IMR-90 (cell line): ENCODE results near the gene PRPH2. TPM values are rescaled to one million over a fixed set of nuclear protein-coding genes. Genes with fewer than 3 reads are reported as not detected.

ENCODE experiments used
- ATAC-seq: fragments of 200-7000 bp; cut with Tn5 transposase; 2 replicates; pipeline ENCODE4 v1.9.1; 2020; ENCODE audit warnings: low read depth, mild to moderate bottlenecking, moderate library complexity
- BruUV-seq: library from RNA; stranded (reverse); fragments of 400-500 nt; replicated peaks from 2 replicates; lab custom pipeline; 2021; lab: Mats Ljungman, UMichigan
- CTCF ChIA-PET: fragments of 300-600 bp; formaldehyde crosslinking; extraction: SDS; loops from one replicate; lab custom pipeline; 2021; ENCODE audit warnings: antibody characterized with exemption; lab: Yijun Ruan, JAX
- POLR2A ChIA-PET: fragments of 300-600 bp; sonication (Branson Sonifier 250); formaldehyde crosslinking; loops from one replicate; lab custom pipeline; 2022; ENCODE audit warnings: antibody characterized with exemption; ENCODE audit not compliant: unreplicated experiment; lab: Charles Lee
- DNase-seq: peaks from one replicate; pipeline ENCODE4 v3.0.0; 2013
- H2AFZ ChIP-seq: replicated peaks from 2 replicates; pipeline ENCODE3; 2013; ENCODE audit warnings: low read length, mild to moderate bottlenecking; ENCODE audit not compliant: poor library complexity
- H2AK5ac ChIP-seq: 2 replicates; pipeline ENCODE4 v1.6.1; 2013; ENCODE audit warnings: low read depth, low read length, inconsistent platforms
- H2AK9ac ChIP-seq: replicated peaks from 2 replicates; pipeline ENCODE3; 2013; ENCODE audit warnings: mild to moderate bottlenecking, low read depth, low read length, moderate library complexity; ENCODE audit not compliant: poor library complexity
- H2BK120ac ChIP-seq: 2 replicates; pipeline ENCODE4 v1.6.1; 2013; ENCODE audit warnings: low read depth, low read length, inconsistent platforms
- H2BK15ac ChIP-seq: 3 replicates; pipeline ENCODE4 v1.6.1; 2013; ENCODE audit warnings: low read depth, low read length, inconsistent platforms
- H2BK20ac ChIP-seq: 2 replicates; pipeline ENCODE4 v1.6.1; 2013; ENCODE audit warnings: low read depth, mild to moderate bottlenecking, inconsistent platforms, low read length, moderate library complexity
- H2BK5ac ChIP-seq: 2 replicates; pipeline ENCODE4 v1.6.1; 2013; ENCODE audit warnings: mild to moderate bottlenecking, low read depth, low read length, inconsistent platforms; ENCODE audit not compliant: poor library complexity, severe bottlenecking
- H3K14ac ChIP-seq: replicated peaks from 2 replicates; pipeline ENCODE4 v1.6.1; 2013; ENCODE audit warnings: low read depth, low read length, inconsistent platforms
- H3K18ac ChIP-seq: 2 replicates; pipeline ENCODE4 v1.6.1; 2013; ENCODE audit warnings: low read depth, low read length, control low read depth
- H3K23ac ChIP-seq: 2 replicates; pipeline ENCODE4 v1.6.1; 2013; ENCODE audit warnings: low read depth, low read length, inconsistent platforms
- H3K27ac ChIP-seq: 2 replicates; pipeline ENCODE4 v1.5.1; 2013; ENCODE audit warnings: mild to moderate bottlenecking, control low read depth, low read length; ENCODE audit not compliant: insufficient read depth
- H3K27me3 ChIP-seq: 2 replicates; pipeline ENCODE4 v1.6.1; 2013; ENCODE audit warnings: low read length; ENCODE audit not compliant: control insufficient read depth, insufficient read depth
- H3K36me3 ChIP-seq: 2 replicates; pipeline ENCODE4 v1.6.1; 2013; ENCODE audit warnings: low read length, mixed read lengths; ENCODE audit not compliant: control insufficient read depth, insufficient read depth
- H3K4ac ChIP-seq: 2 replicates; pipeline ENCODE4 v1.6.1; 2013; ENCODE audit warnings: low read depth, low read length, inconsistent platforms
- H3K4me1 ChIP-seq: 2 replicates; pipeline ENCODE4 v1.6.1; 2013; ENCODE audit warnings: low read length, mixed read lengths; ENCODE audit not compliant: control insufficient read depth, insufficient read depth
- H3K4me2 ChIP-seq: 2 replicates; pipeline ENCODE4 v1.6.1; 2013; ENCODE audit warnings: low read depth, mild to moderate bottlenecking, control low read depth, low read length, moderate library complexity
- H3K4me3 ChIP-seq: 2 replicates; pipeline ENCODE4 v1.5.1; 2013; ENCODE audit warnings: low read depth, mild to moderate bottlenecking, control low read depth, low read length, moderate library complexity; ENCODE audit not compliant: insufficient read depth
- H3K56ac ChIP-seq: 2 replicates; pipeline ENCODE4 v1.6.1; 2013; ENCODE audit warnings: low read length, inconsistent platforms; ENCODE audit not compliant: insufficient read depth; ENCODE audit errors: extremely low read depth
- H3K79me1 ChIP-seq, 2 experiments: 2 replicates each; pipeline ENCODE4 v1.6.1; 2013; ENCODE audit warnings: low read length in 2 of 2, inconsistent platforms in 1 of 2, low read depth in 1 of 2
- H3K9ac ChIP-seq: 2 replicates; pipeline ENCODE4 v1.6.1; 2013; ENCODE audit warnings: low read depth, low read length, control low read depth
- H3K9me1 ChIP-seq: 2 replicates; pipeline ENCODE4 v1.6.1; 2013; ENCODE audit warnings: low read length, inconsistent platforms; ENCODE audit not compliant: insufficient read depth
- H3K9me3 ChIP-seq: 2 replicates; pipeline ENCODE4 v1.6.1; 2013; ENCODE audit warnings: low read length; ENCODE audit not compliant: control insufficient read depth, insufficient read depth
- H4K20me1 ChIP-seq: 2 replicates; pipeline ENCODE4 v1.6.1; 2013; ENCODE audit warnings: low read length, inconsistent platforms; ENCODE audit not compliant: insufficient read depth
- H4K5ac ChIP-seq: 2 replicates; pipeline ENCODE4 v1.6.1; 2013; ENCODE audit warnings: mild to moderate bottlenecking, low read depth, low read length, control low read depth
- H4K8ac ChIP-seq, 2 experiments: 2 replicates each; pipeline ENCODE4 v1.6.1; 2013; ENCODE audit warnings: low read depth in 2 of 2, low read length in 2 of 2, control low read depth in 1 of 2, inconsistent platforms in 1 of 2
- H4K91ac ChIP-seq: 2 replicates; pipeline ENCODE4 v1.6.1; 2013; ENCODE audit warnings: low read depth, low read length, inconsistent platforms; ENCODE audit not compliant: insufficient read depth
- RCOR1 ChIP-seq: IDR thresholded peaks from 2 replicates; pipeline ENCODE4 v1.6.1; 2012; ENCODE audit warnings: mild to moderate bottlenecking, low read length, improper control_type of control experiment; ENCODE audit not compliant: insufficient replicate concordance
- WGBS, 2 experiments: methylation state at CpG; one replicate each; pipeline versions ENCODE4 v1.1.5 to v1.1.7; 2013; ENCODE audit warnings: missing lambda C conversion rate in 2 of 2; ENCODE audit not compliant: insufficient read length in 1 of 2; ENCODE audit errors: extremely low coverage in 2 of 2; 5-methylcytosine and 5-hydroxymethylcytosine counted together
- dilution Hi-C: fragments of 300-500 bp; cut with HindIII; formaldehyde crosslinking; loops from one replicate; pipeline ENCODE4 v1.14.3; 2018; ENCODE audit warnings: low sequenced_read_pairs; ENCODE audit not compliant: unreplicated experiment
- in situ Hi-C: fragments of 300-500 bp; cut with MboI; formaldehyde crosslinking; loops from 3 replicates; pipeline ENCODE4 v1.14.3; 2019; ENCODE audit warnings: low sequenced_read_pairs, inconsistent platforms, mixed read lengths
- intact Hi-C: fragments of 100-400 bp; cut with micrococcal nuclease; formaldehyde crosslinking; loops from 2 replicates; pipeline ENCODE4 v1.10.0; 2022
- polyA plus RNA-seq, 3 experiments: library from polyadenylated mRNA; depleted of rRNA; stranded (reverse); fragments of >200 nt; gene quantifications; 2 replicates each; pipeline ENCODE4 v1.2.3, GENCODE V29; 2012; ENCODE audit warnings: low replicate concordance in 1 of 3
- total RNA-seq: library from RNA; depleted of rRNA; stranded (reverse); fragments of >200 nt; gene quantifications from 2 replicates; pipeline ENCODE4 v1.2.3, GENCODE V29; 2012
- TF ChIP-seq, protein P1 (sequence below): fragments of 150-350 bp; IDR thresholded peaks from 2 replicates; pipeline ENCODE4 v1.6.1; 2017; ENCODE audit warnings: mild to moderate bottlenecking, antibody characterized with exemption, low read length, low read depth

PRPH2 gene
- total and polyA plus RNA-seq, 2 of the 4 experiments (the other 2 are of a cell fraction), result 1.0 to 1.1 TPM

DNA sequence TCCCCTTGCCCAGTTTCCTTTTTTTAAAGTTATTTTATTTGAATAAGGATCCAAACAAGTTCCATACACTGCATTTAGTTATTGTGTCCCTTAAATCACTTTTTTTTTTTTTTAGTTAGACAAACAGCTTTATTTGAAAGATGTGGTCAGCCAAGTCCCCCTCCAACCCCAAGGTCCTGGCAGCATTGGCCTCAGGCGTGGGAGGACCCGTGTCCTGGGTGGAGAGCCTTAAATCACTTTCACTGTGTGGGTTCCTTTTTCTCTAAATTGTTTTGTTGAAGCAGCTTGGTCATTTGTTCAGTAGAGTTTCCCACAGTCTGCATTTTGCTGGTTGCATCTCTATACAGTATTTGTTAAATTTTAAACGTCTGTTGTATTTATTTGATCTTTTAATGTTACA is 28.7 kb upstream of the PRPH2 start:
- no peak overlapping the region for H4K91ac ChIP-seq
- H3K9ac ChIP-seq, result no peak overlapping the region
- no peak overlapping the region for H3K4me2 ChIP-seq
- no peaks in the 10 kb centered on the region for H3K9me3 ChIP-seq
- H3K14ac ChIP-seq, result no peak overlapping the region
- no peak overlapping the region for H4K5ac ChIP-seq
- H3K27ac ChIP-seq, result no peak overlapping the region
- H2BK120ac ChIP-seq, result no peak overlapping the region
- no peak overlapping the region for H3K4ac ChIP-seq
- no peak overlapping the region for H2BK15ac ChIP-seq
- H3K23ac ChIP-seq, result no peak overlapping the region
- H2AFZ ChIP-seq, result no peak overlapping the region
- H2AK5ac ChIP-seq, result no peak overlapping the region
- no peaks in the 10 kb centered on the region for H3K36me3 ChIP-seq
- CTCF ChIA-PET, result no interaction called here
- peaks cover 4% of the 10 kb centered on the region for H3K4me1 ChIP-seq
- in situ Hi-C loops (no loop called here), intact Hi-C loops (no loop called here), dilution Hi-C loops (no loop called here)
- no peak overlapping the region for H4K8ac ChIP-seq
- peaks cover 6 to 19% of the 10 kb centered on the region in 2 experiments for H3K79me1 ChIP-seq
- H2BK20ac ChIP-seq, result no peak overlapping the region
- no peak overlapping the region for H3K56ac ChIP-seq
- no peak overlapping the region for H2AK9ac ChIP-seq
- no peak for ATAC-seq
- no peak overlapping the region for H3K4me3 ChIP-seq
- no CpG with 5 or more reads among the region's 3 CpGs for WGBS, 2 experiments
- no peaks in the 10 kb centered on the region for H3K27me3 ChIP-seq
- no peak overlapping the region for H3K18ac ChIP-seq
- BruUV-seq, result no TSS peak
- DNase-seq, result no peak
- peaks cover 7% of the 10 kb centered on the region; the same call in 1 of the 2 replicates for H3K9me1 ChIP-seq
- H2BK5ac ChIP-seq, result no peak overlapping the region
- TF ChIP-seq RCOR1, result no peak
- TF ChIP-seq, protein P1, sequence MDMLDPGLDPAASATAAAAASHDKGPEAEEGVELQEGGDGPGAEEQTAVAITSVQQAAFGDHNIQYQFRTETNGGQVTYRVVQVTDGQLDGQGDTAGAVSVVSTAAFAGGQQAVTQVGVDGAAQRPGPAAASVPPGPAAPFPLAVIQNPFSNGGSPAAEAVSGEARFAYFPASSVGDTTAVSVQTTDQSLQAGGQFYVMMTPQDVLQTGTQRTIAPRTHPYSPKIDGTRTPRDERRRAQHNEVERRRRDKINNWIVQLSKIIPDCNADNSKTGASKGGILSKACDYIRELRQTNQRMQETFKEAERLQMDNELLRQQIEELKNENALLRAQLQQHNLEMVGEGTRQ, result no peak
- POLR2A ChIA-PET, result no interaction called here
- H4K20me1 ChIP-seq, result no peaks in the 10 kb centered on the region; the same call in 1 of the 2 replicates
